GM19324 (cell line): ENCODE results near the gene HSD17B14.
"Not testable (repeated sequence)": the region's sequence is repeated elsewhere in the genome, so short reads cannot be mapped to it uniquely, and the experiment has no call there.

Experiments used
- ATAC-seq: cut with Tn5 transposase; IDR thresholded peaks from one replicate; pipeline ENCODE4 v1.9.1; 2021; ENCODE audit warnings: mild to moderate bottlenecking, moderate library complexity; ENCODE audit not compliant: unreplicated experiment, low FRiP score

Gene HSD17B14

DNA sequence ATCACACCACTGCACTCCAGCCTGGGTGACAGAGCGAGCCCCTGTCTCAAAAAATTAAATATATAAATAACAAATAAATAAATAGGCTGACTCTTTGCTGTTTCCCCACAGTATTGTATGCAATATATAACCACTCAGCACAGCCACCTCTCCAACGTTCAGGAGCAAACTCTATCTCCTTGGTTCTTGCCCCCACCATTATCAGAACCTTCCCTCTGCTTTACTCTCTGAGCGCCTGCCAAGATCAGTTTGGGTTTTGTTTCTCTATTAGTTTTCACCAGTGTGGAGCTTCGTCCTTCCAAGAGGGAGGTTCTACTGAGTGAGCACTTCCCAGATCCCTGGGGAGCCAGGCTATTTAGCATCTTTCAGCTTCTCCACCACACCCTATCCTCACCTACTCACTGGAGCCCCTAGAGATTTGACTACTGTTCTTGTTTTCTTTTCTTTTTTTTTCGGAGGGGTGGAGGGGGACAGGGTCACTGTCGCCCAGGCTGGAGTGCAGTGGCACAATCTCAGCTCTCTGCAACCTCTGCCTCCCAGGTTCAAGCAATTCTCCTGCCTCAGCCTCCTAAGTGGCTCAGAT, 68.0 kb downstream of the HSD17B14 start:
- ATAC-seq = not testable (repeated sequence)

DNA sequence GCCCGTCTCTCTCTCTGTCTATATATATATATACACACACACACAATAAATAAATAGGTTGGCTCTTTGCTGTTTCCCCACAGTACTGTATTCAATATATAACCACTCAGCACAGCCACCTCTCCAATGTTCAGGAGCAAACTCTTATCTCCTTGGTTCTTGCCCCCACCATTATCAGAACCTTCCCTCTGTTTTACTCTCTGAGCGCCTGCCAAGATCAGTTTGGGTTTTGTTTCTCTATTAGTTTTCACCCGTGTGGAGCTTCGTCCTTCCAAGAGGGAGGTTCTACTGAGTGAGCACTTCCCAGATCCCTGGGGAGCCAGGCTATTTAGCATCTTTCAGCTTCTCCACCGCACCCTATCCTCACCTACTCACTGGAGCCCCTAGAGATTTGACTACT, 70.5 kb downstream of the HSD17B14 start:
- not testable (repeated sequence) for ATAC-seq
